ENCODE measurements around the gene KRTAP10-3.

KRTAP10-3 gene

GRCh38 chr21:44530221-44530902 is 28.2 kb downstream of the KRTAP10-3 start:
- H3K4me3 ChIP-seq (ENCODE audit: low read depth, low read length): no peak overlapping the region
- no peak for TF ChIP-seq CTCF (IDR thresholded peaks at IDR 0.05; ENCODE audit: control insufficient read depth, extremely low read depth, insufficient read depth)
- DNase-seq (ENCODE audit: low read depth): no peak

- DNase-seq (ENCODE audit: low read depth): no peak
- TF ChIP-seq CTCF (IDR thresholded peaks at IDR 0.05; ENCODE audit: control insufficient read depth, extremely low read depth, insufficient read depth): no peak
- H3K4me3 ChIP-seq (ENCODE audit: low read depth, low read length): no peak overlapping the region
Measured at GRCh38 chr21:44529503-44530125, 29.0 kb downstream of the KRTAP10-3 start.

GRCh38 chr21:44529011-44529421 is 29.6 kb downstream of the KRTAP10-3 start:
- DNase-seq (ENCODE audit: low read depth): no peak
- no peak for TF ChIP-seq CTCF (IDR thresholded peaks at IDR 0.05; ENCODE audit: control insufficient read depth, extremely low read depth, insufficient read depth)
- H3K4me3 ChIP-seq (ENCODE audit: low read depth, low read length): no peak overlapping the region

GRCh38 chr21:44528634-44528995 is 30.0 kb downstream of the KRTAP10-3 start:
- TF ChIP-seq CTCF (IDR thresholded peaks at IDR 0.05; ENCODE audit: control insufficient read depth, extremely low read depth, insufficient read depth): no peak
- no peak for DNase-seq (ENCODE audit: low read depth)
- H3K4me3 ChIP-seq (ENCODE audit: low read depth, low read length): no peak overlapping the region

GRCh38 chr21:44527983-44528633 is 30.5 kb downstream of the KRTAP10-3 start:
- no peak for DNase-seq (ENCODE audit: low read depth)
- no peak for TF ChIP-seq CTCF (IDR thresholded peaks at IDR 0.05; ENCODE audit: control insufficient read depth, extremely low read depth, insufficient read depth)
- H3K4me3 ChIP-seq (ENCODE audit: low read depth, low read length): no peak overlapping the region

- no peak overlapping the region for H3K4me3 ChIP-seq (ENCODE audit: low read depth, low read length)
- no peak for DNase-seq (ENCODE audit: low read depth)
- TF ChIP-seq CTCF (IDR thresholded peaks at IDR 0.05; ENCODE audit: control insufficient read depth, extremely low read depth, insufficient read depth): no peak
Measured at GRCh38 chr21:44527156-44527982, 31.2 kb downstream of the KRTAP10-3 start.
